Measurements from ENCODE around the gene RLIM. TPM values are rescaled to one million over a fixed set of nuclear protein-coding genes. Genes with fewer than 3 reads are reported as not detected.
"Not testable (repeated sequence)": the region's sequence is repeated elsewhere in the genome, so short reads cannot be mapped to it uniquely, and the experiment has no call there.

Gene RLIM
- 10 to 100 TPM; 27.8 to 35.0 (median 30.7) TPM for polyA plus RNA-seq (ENCODE audit: insufficient read length in 4 of 4)

GRCh38 chrX:74614093-74614909 lies at the start of gene RLIM:
TSS of gene RLIM (minus strand) at chrX:74614624. CDS start at chrX:74595977, 18,647 bp downstream.
- DNase-seq (ENCODE audit: low read depth in 4 of 4, low spot score in 2 of 4) = peak; percentile 64 to 89 (median 78)

GRCh38 chrX:74656079-74656745 lies 41.8 kb upstream of the RLIM start:
- DNase-seq (ENCODE audit: low read depth in 4 of 4, low spot score in 2 of 4) = no peak

GRCh38 chrX:74654953-74655352 lies 40.5 kb upstream of the RLIM start:
- DNase-seq (ENCODE audit: low read depth in 4 of 4, low spot score in 2 of 4) = not testable (repeated sequence)

GRCh38 chrX:74636749-74637314 lies 22.4 kb upstream of the RLIM start:
- DNase-seq (ENCODE audit: low read depth in 4 of 4, low spot score in 2 of 4) = no peak

- DNase-seq (ENCODE audit: low read depth in 4 of 4, low spot score in 2 of 4) = peak; percentile 13 to 23 (median 16)
Measured at GRCh38 chrX:74613370-74614092, 893 bp downstream of the RLIM start.

- no peak for DNase-seq (ENCODE audit: low read depth in 4 of 4, low spot score in 2 of 4)
Measured at GRCh38 chrX:74606799-74607198, 7.6 kb downstream of the RLIM start.

- no peak for DNase-seq (ENCODE audit: low read depth in 4 of 4, low spot score in 2 of 4)
Measured at GRCh38 chrX:74606342-74606741, 8.1 kb downstream of the RLIM start.

- DNase-seq (ENCODE audit: low read depth in 4 of 4, low spot score in 2 of 4) = no peak
Measured at GRCh38 chrX:74603040-74603439, 11.4 kb downstream of the RLIM start.

GRCh38 chrX:74602142-74602541 lies 12.3 kb downstream of the RLIM start:
- DNase-seq (ENCODE audit: low read depth in 4 of 4, low spot score in 2 of 4) = no peak

GRCh38 chrX:74593593-74593992 lies 20.8 kb downstream of the RLIM start:
- no peak for DNase-seq (ENCODE audit: low read depth in 4 of 4, low spot score in 2 of 4)

- no peak for DNase-seq (ENCODE audit: low read depth in 4 of 4, low spot score in 2 of 4)
Measured at GRCh38 chrX:74585766-74586165, 28.7 kb downstream of the RLIM start.

GRCh38 chrX:74579597-74580198 lies 34.7 kb downstream of the RLIM start:
- no peak for DNase-seq (ENCODE audit: low read depth in 4 of 4, low spot score in 2 of 4)

- DNase-seq (ENCODE audit: low read depth in 4 of 4, low spot score in 2 of 4) = no peak
Measured at GRCh38 chrX:74578137-74578536, 36.3 kb downstream of the RLIM start.

GRCh38 chrX:74557378-74557777 lies 57.0 kb downstream of the RLIM start:
- DNase-seq (ENCODE audit: low read depth in 4 of 4, low spot score in 2 of 4) = no peak

- no peak for DNase-seq (ENCODE audit: low read depth in 4 of 4, low spot score in 2 of 4)
Measured at GRCh38 chrX:74551934-74552333, 62.5 kb downstream of the RLIM start.

GRCh38 chrX:74550295-74550802 lies 64.1 kb downstream of the RLIM start:
- peak; percentile 22 to 46 (median 41) for DNase-seq (ENCODE audit: low read depth in 4 of 4, low spot score in 2 of 4)

- no peak for DNase-seq (ENCODE audit: low read depth in 4 of 4, low spot score in 2 of 4)
Measured at GRCh38 chrX:74546984-74547383, 67.4 kb downstream of the RLIM start.

GRCh38 chrX:74545880-74546523 lies 68.4 kb downstream of the RLIM start:
- DNase-seq (ENCODE audit: low read depth in 4 of 4, low spot score in 2 of 4) = no peak

GRCh38 chrX:74540635-74541249 lies 73.7 kb downstream of the RLIM start:
- DNase-seq (ENCODE audit: low read depth in 4 of 4, low spot score in 2 of 4) = no peak
